ENCODE data around the gene BRSK1.

BRSK1 gene

GRCh38 chr19:55339889-55340783, 56.3 kb downstream of the BRSK1 start:
- DNase-seq: no peak

- peak; percentile 62 for DNase-seq
Observed at GRCh38 chr19:55340784-55341147, 57.0 kb downstream of the BRSK1 start.

- peak; percentile 86 for DNase-seq
Observed at GRCh38 chr19:55341171-55341588, 57.4 kb downstream of the BRSK1 start.

GRCh38 chr19:55341595-55342531, 58.1 kb downstream of the BRSK1 start:
- no peak for DNase-seq

- peak; percentile 58 for DNase-seq
Observed at GRCh38 chr19:55344444-55344843, 60.6 kb downstream of the BRSK1 start.

- DNase-seq: no peak
Observed at GRCh38 chr19:55345101-55345817, 61.5 kb downstream of the BRSK1 start.

- no peak for DNase-seq
Observed at GRCh38 chr19:55345818-55346724, 62.3 kb downstream of the BRSK1 start.

GRCh38 chr19:55346725-55347441, 63.1 kb downstream of the BRSK1 start:
- DNase-seq: no peak

GRCh38 chr19:55347442-55348009, 63.7 kb downstream of the BRSK1 start:
- no peak for DNase-seq

- no peak for DNase-seq
Observed at GRCh38 chr19:55348317-55349034, 64.7 kb downstream of the BRSK1 start.

GRCh38 chr19:55350620-55351315, 67.0 kb downstream of the BRSK1 start:
- DNase-seq: no peak

GRCh38 chr19:55352040-55352439, 68.2 kb downstream of the BRSK1 start:
- no peak for DNase-seq

GRCh38 chr19:55352549-55353145, 68.8 kb downstream of the BRSK1 start:
- no peak for DNase-seq

GRCh38 chr19:55353356-55353802, 69.6 kb downstream of the BRSK1 start:
- no peak for DNase-seq

GRCh38 chr19:55353803-55354697, 70.3 kb downstream of the BRSK1 start:
- DNase-seq: peak; percentile 43

GRCh38 chr19:55354698-55355212, 71.0 kb downstream of the BRSK1 start, which contains the start of gene COX6B2:
TSS of gene COX6B2 (minus strand) at chr19:55354719. CDS start at chr19:55354521, 198 bp downstream.
- no peak for DNase-seq

GRCh38 chr19:55355213-55355821, 71.5 kb downstream of the BRSK1 start:
- DNase-seq: no peak
